ENCODE results near the gene KLF2.

GRCh38 chr19:16343156-16343555 is 18.5 kb downstream of the KLF2 start:
- TF ChIP-seq CTCF (IDR thresholded peaks at IDR 0.05), result no peak
- no peak for TF ChIP-seq EP300 (IDR thresholded peaks at IDR 0.05)
